ENCODE results near the gene MTMR3.
A peak's percentile ranks its signal among the peaks of the same experiment; 100 is the strongest.
"Not testable (repeated sequence)": the region's sequence is repeated elsewhere in the genome, so short reads cannot be mapped to it uniquely, and the experiment has no call there.

The MTMR3 gene

DNA sequence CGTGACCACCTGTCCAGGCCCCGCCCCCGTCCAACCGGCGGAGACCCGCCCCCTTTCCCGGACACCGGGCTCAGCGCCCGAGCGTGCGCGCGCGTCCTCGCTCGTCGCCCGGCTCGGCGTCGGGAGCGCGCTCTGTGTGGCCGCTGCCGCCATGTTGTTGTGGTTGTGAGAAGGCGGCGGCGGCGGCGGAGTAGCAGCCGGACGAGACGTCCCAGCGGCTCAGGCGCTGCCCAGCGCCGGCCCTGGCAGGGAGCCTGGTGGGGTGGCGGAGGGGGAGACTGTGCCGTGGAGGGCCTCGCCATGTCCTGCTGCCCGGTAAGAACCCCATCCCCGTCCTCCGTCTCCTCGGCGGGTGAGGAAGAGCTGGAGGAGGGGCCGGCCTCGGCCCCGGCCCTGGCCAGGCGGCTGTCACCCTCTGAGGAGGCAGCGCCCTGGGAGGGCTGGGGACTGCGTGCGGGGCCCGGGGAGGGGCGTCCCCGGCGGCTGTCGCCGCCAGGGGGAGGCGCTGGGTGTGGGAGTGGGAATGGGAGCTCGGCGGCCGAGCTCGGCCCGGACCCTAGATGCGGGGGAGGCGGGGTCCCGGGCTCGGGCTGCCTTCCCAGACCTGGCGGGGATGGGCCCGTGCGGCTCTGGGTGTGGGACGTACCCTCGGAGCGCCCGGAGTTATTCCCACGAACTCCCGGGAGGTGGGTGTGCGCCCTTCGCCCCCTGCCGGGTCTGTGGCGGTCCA, at the start of gene MTMR3:
TSS of gene MTMR3 (plus strand) at position 130 of the 730 bp plus-strand sequence. CDS start 87,886 bp downstream, outside the sequence.
- peak; percentile 88 for DNase-seq

DNA sequence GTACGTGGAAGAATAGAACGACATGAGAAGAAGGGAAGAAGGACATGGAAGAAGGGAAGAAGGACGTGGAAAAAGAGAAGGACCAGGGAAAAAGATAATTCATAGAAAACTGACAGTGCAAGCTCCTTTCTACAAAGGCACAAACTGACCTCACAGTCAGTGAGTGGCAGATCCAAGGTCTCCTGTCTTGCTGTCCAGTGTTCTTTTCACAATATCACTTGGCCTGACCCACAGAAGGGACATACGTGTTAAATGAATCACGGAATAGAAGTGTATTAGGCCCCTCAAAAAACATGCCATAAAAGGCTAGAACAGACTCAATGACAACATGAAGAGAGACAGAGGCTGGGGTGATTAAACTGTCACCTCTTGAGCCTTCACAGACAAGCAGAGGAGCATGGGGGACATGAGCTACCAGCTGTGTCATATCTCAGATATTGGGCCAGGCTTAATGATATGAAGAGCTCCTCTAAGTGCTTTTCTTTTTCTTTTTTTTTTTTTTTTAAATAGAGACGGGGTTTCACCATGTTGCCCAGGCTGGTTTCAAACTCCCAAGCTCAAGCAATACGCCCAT, 49.5 kb upstream of the MTMR3 start:
- no peak for DNase-seq

DNA sequence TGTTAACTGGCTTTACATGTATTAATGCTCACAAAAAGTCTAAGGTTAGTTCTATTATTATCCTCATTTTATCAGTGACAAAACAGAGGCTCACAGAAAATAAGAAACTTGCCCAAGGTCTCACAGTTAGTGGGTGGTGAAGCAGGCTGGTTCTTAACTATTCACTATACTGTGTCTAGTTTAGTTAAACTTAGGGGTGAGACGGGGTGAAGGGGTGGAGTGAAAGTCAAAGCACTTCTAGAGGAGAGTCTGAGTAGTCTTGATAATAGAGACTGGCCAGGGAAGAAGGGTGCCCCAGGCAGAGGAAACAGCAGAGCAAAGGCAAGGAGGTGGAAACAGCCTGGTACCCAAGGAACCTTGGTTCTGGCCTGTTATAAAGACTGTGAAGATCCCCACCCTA, 48.9 kb upstream of the MTMR3 start:
- no peak for DNase-seq

GRCh38 chr22:29836791-29837370, 46.1 kb upstream of the MTMR3 start:
- DNase-seq = not testable (repeated sequence)

- DNase-seq = peak; percentile 99
These were observed 45.0 kb upstream of the MTMR3 start, which contains the start of gene ASCC2 for GRCh38 chr22:29837741-29838598. ASCC2 (minus strand) TSS chr22:29838274; CDS start chr22:29832325, 5,949 bp downstream.

DNA sequence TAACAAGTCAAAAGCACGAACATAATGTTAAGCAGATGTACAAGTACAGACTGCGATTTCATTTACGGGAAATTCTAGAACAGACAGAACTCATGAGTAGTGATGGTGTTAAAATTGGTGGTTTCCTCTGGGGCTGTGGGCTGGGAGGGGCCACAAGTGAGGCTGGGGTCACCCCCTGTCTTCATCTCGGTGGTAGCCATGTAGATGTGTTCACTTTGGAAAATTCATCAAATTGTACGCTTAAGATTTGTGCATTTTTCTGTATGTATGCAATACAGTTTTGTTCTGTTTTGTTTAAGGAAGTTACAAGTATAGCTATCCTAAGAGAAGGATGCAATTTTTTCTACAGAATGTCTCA, 44.4 kb upstream of the MTMR3 start:
- no peak for DNase-seq

- no peak for DNase-seq
These were observed 43.9 kb upstream of the MTMR3 start for GRCh38 chr22:29839039-29839438.

DNA sequence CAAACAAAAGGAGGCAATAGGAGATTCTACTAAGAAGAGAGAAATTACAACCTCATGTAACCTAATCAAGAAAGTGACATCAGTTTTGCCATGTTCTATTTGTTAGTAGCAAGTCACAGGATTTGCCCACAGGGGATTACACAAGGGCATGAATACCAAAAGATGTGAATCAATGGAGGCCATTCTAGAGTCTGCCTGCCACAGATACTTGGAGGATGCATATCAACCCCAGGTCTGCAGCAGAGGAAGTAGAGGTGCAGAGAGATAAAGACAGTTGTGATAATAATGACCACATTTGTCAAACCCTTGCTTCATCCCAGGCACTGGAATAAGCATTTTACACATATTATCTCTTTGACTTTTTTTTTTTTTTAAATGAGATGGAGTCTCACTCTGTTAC, 42.5 kb upstream of the MTMR3 start:
- no peak for DNase-seq

- no peak for DNase-seq
These were observed 40.8 kb upstream of the MTMR3 start for GRCh38 chr22:29842172-29842571.

- DNase-seq = no peak
These were observed 40.2 kb upstream of the MTMR3 start for GRCh38 chr22:29842740-29843139.

DNA sequence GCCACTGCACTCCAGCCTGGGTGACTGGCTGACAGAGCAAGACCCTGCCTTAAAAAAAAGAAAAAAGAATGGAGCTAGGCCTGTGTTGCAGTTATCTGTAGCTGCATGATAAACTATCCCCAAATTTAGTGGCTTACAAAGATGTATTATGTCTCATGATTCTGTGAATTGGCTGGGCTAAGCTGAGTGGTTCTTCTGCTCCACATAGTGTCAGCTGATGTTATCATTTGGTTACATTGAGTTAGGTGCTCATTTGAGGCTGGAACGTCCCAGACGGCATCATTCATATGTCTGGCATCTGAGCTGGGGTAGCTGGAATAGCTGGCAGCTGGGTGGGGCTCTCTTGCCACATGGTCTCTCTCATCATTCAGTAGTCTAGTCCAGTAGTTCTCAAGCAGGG, 36.7 kb upstream of the MTMR3 start:
- no peak for DNase-seq

DNA sequence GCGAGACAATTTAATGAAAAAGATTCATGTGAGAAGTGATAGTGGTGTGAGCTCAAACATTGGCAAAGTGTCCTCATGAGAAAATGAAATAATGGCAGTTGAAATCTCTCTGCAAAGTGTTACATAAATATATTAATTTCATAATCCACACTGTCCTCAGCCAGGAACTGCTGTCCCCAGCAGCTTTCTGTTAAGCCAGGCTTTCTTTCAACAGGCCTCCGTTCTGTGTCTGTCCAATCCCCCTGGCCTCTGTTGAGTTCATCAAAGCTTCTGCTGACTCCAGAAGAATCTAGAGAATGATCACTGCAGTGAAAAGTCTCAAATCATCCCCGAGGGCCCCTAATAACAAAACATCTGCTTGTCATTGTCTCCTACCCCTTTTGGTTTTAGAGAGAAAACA, 34.9 kb upstream of the MTMR3 start:
- DNase-seq = no peak

GRCh38 chr22:29854432-29854831, 28.5 kb upstream of the MTMR3 start:
- DNase-seq = no peak

DNA sequence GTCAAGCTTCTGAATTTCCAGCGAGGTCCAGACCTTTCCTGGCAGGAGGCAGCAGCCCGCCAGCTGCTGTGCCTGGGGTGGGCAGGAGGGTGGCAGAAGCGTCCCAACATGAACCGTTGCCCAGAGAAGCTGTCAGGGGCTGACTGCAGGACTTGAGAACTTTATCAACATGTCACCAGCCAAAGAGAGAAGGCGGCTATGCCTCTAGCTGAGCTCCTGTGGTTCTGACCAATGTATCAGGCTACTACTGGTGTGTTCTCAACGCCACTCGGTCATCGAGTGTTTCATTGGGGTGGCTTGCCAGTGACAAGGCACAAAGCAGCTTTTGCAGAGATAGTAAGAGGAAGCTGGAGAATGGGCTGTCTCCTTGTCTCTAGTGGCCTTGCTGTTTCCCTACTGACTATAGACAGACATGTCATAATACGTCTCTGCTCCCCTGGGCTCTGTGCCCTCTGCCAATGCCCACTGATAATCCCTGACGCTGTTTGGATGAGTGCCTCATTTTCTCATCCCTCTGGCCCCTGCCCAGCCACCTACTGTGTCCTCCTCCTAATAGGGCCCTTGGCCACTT, 27.3 kb upstream of the MTMR3 start:
- DNase-seq = no peak

GRCh38 chr22:29856496-29856895, 26.5 kb upstream of the MTMR3 start:
- no peak for DNase-seq

DNA sequence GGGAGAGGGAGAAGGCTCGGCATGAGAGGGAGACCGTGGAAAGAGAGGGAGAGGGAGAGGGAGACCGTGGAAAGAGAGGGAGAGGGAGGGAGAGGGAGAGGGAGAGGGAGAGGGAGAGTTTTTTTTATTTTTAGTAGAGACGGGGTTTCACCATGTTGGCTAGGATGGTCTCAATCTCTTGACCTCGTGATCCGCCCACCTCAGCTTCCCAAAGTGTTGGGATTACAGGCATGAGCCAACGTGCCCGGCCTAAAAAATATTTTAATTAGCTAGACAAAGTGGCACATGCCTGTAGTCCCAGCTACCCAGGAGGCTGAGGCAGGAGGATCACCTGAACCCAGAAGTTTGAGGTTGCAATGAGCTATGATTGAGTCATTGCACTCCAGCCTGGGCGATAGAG, 23.9 kb upstream of the MTMR3 start:
- not testable (repeated sequence) for DNase-seq

DNA sequence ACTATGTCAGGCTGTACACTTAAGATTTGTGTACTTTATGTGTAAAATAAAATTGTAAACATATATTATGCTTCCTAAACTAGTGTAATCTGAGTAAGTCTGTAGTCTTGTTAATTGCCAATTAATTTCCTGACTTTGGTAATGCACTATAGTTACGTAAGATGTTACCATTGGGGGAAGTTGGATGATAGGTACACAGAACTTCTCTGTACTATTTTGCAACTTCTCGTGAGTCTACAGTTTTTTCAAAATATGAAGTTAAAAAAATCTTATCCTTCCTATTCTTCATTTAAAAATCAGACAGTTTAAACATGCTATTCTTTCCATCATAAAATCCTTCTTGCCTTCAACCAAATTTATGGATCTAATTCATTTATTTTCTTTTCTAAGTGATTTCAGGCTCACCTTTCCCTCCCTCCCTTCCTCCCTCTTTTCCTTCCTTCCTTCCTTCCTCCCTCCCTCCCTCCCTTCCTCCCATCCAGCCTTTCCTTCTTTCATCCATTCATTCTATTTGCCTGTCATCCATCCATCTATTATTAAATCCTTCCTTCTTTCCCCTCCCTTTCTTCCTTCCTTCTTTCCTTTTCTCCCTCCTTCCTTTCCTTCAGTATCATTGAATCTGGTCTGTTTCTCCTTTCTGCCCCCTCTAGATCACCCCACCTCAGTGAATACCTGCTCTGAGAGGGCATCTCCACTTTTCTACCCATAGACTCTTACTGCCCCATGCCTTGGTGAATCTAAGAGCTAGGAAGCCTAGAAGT, 22.8 kb upstream of the MTMR3 start:
- DNase-seq = no peak

DNA sequence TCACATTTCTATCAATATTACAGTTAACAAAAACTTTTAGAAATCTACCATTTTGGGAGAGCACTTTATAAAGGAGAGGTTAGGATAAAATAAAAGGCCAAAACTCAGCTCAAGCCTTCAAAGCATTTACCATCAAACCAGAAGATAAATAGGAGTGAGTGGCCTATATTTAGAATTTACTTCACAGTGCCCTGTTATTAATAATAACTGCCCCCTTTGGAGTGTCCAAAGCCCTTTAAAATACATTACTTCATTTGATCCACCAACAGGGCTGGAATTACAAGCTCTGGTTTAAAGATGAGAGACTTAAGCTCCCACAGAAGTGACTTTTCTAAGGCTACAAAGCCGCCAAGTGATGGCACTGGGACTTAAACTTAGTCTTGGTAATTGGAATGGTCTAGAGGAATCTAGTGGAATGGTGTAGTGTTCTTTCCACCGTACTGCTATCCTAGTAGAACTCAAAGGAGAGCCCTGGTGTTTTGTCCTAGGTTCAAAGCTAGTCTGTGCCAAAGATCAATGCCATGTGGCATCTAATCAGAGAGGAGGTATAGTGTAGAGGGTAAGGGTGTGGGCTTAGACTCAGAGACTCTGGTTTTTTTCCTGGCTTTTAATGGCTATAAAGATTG, 21.2 kb upstream of the MTMR3 start:
- no peak for DNase-seq

GRCh38 chr22:29865572-29865971, 17.4 kb upstream of the MTMR3 start:
- not testable (repeated sequence) for DNase-seq

- DNase-seq = no peak
These were observed 15.7 kb upstream of the MTMR3 start for GRCh38 chr22:29867260-29867659.

- no peak for DNase-seq
These were observed 15.1 kb upstream of the MTMR3 start for GRCh38 chr22:29867851-29868250.

DNA sequence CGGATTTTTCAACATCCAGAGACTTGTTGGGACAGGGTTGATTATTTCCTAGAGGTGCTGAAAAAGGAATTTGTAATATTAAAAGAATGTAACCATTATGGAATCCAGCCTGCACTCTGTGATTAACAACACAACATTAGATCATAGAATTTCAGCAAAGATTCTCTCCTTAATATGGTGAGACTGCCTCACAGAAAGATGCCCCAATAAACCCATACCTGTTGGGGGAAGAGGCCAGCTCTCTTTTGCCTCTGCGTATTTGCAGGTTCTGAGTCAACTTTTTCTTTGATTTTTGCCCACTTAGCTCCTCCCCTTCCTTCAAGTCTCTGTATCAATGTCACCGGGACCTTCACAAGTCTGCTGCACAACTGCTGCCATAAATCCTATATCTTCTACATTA, 12.4 kb upstream of the MTMR3 start:
- DNase-seq = no peak

All from stimulated activated naive CD4-positive, alpha-beta T cell treated with Interleukin-2 at 50 U/mL for 16 hours (primary cell).